AG09319 (cell line): ENCODE data around the gene USP48.

Experiments
- DNase-seq: peaks from one replicate; pipeline ENCODE4 v3.0.0-alpha.2; 2010; ENCODE audit warnings: low read depth; ENCODE audit errors: extremely low read depth
- TF ChIP-seq, protein P1 (sequence below): IDR thresholded peaks from 2 replicates; pipeline ENCODE4 v1.5.1; 2011; ENCODE audit warnings: low read depth, mild to moderate bottlenecking, inconsistent platforms, low read length, moderate library complexity

The USP48 gene

DNA sequence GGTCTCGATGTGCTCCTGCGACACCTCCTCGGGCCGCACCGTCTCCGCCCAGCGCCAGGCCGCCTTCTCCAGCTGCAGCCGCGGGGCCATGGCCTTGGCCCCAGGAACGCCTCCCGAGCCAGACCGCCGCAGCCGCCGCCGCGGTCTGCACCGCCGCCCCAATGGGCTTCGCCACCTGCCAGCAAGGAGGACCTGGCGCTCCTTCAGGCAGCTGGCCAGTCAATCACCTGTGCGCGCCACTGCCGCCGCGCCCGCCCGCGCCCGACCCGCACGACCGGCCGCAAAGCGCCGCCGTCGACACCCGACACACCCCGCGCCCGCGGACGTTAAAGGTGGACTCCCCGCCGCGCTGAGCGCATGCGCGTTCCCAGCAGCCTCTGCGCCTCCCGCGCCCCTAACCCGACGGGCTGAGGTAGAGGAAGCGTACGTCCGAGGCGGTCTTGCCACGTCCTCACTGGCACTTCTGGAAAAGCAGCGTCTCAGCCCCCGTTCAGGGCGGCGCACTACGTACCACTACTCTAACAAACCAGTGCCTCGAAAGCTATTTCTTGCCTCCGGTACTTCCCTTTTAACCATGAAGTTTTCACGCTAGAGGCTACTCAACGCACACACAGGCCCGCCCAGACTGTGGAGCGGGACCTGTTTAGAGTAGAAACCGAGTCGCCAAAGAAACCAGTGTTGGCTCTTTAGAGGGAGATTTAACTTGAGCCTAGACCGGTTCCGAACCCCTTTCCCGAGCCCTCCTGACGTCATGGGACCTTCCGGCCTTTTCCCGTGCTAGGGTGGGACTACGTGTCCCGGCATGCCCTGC, at the start of gene USP48:
TSS of gene USP48 (minus strand) at position 282 of the 811 bp plus-strand sequence. CDS start at position 90, 192 bp downstream.
- TF ChIP-seq, protein P1, sequence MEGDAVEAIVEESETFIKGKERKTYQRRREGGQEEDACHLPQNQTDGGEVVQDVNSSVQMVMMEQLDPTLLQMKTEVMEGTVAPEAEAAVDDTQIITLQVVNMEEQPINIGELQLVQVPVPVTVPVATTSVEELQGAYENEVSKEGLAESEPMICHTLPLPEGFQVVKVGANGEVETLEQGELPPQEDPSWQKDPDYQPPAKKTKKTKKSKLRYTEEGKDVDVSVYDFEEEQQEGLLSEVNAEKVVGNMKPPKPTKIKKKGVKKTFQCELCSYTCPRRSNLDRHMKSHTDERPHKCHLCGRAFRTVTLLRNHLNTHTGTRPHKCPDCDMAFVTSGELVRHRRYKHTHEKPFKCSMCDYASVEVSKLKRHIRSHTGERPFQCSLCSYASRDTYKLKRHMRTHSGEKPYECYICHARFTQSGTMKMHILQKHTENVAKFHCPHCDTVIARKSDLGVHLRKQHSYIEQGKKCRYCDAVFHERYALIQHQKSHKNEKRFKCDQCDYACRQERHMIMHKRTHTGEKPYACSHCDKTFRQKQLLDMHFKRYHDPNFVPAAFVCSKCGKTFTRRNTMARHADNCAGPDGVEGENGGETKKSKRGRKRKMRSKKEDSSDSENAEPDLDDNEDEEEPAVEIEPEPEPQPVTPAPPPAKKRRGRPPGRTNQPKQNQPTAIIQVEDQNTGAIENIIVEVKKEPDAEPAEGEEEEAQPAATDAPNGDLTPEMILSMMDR: no peak
- peak; percentile 92 for DNase-seq

GRCh38 chr1:21831454-21831970, 48.6 kb upstream of the USP48 start:
- TF ChIP-seq, protein P1: no peak
- DNase-seq: no peak

- no peak for DNase-seq
- TF ChIP-seq, protein P1: no peak
Measured at GRCh38 chr1:21830792-21831453, 48.0 kb upstream of the USP48 start.

DNA sequence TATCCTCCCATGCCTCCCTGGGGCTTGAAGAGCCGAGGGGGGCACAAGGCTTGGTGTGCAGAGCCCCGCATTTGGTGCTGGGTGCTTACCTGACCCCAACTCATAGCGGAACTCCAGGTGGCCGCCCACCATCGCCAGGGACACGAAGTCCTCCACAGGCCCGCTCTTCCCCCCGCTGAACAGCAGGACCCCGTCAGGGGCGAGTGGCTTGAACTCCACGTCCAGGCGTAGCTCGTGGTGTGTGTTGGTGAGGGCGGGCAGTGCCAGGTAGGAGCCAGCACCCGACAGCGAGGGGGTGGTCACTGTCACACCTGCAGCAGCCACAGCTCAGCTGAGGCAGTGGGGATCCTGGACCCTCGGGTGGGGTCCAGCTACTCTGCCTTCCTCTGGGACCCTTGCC, 46.3 kb upstream of the USP48 start:
- TF ChIP-seq, protein P1: no peak
- no peak for DNase-seq

DNA sequence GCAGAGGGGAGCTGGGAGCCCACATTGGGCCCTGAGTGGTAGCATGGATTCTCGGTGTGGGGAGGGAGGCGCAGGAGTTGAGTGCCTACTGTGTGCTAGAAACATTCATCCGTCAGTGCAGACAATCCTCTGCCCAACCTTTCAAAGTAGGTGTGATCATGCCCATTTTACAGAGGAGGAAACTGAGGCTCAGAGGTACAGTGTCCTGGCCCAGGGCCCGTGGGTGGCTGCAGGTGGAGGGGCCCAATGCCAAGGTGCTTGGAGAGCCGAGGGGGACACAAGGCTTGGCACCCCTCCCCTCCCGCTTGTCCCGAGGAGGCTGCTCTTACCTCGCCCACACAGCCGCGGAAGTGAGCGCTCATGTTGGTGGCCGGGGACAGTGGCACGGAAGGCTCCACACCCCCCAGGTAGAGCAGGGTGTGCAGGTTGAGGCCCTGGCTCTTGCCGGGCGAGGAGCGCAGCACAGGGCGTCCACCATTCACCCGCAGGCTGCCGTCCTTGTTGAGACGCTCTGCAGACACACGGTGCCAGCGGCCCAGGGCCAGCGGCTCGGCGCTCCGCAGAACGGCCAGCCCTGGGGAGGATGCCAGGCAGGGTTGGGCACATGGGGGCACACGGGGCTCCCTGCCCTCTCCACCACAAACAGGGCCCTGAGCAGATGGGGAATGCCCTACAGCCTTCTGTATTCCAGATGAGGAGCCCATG, 45.7 kb upstream of the USP48 start:
- TF ChIP-seq, protein P1: no peak
- DNase-seq: no peak

- TF ChIP-seq, protein P1: no peak
Measured at GRCh38 chr1:21828075-21828474, 45.1 kb upstream of the USP48 start.

More at GRCh38 chr1:21828075-21828474, 45.1 kb upstream of the USP48 start:
- no peak for DNase-seq
